ENCODE results near the gene SPECC1L.

DNA sequence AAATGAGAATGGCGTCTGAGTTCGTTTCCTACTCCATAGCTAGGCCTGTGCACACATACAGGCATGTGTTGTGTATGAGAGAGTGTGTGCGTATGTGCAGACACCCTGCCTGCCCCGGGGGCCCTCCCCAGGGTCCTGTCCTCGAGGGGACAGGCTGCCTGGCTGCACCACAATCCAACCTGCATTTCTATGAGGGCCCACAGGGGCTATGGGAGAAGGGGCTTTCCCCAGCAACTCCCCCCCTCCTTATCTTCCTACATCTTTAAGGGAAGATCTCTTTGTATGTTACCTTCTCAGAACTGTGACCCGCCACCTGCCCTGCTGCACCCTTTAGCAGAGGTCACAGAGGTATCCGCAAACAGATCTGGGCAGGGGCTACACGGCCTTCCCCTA lies 171.7 kb downstream of the SPECC1L start:
- TF ChIP-seq, protein P1, sequence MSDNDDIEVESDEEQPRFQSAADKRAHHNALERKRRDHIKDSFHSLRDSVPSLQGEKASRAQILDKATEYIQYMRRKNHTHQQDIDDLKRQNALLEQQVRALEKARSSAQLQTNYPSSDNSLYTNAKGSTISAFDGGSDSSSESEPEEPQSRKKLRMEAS (IDR thresholded peaks at IDR 0.05) = no peak
- no peak for TF ChIP-seq YY1 (IDR thresholded peaks at IDR 0.05; ENCODE audit: low read depth)
- no peak for TF ChIP-seq CREB1 (IDR thresholded peaks at IDR 0.05; ENCODE audit: low read depth)
